Measurements from ENCODE around the gene SP8.

The SP8 gene

DNA sequence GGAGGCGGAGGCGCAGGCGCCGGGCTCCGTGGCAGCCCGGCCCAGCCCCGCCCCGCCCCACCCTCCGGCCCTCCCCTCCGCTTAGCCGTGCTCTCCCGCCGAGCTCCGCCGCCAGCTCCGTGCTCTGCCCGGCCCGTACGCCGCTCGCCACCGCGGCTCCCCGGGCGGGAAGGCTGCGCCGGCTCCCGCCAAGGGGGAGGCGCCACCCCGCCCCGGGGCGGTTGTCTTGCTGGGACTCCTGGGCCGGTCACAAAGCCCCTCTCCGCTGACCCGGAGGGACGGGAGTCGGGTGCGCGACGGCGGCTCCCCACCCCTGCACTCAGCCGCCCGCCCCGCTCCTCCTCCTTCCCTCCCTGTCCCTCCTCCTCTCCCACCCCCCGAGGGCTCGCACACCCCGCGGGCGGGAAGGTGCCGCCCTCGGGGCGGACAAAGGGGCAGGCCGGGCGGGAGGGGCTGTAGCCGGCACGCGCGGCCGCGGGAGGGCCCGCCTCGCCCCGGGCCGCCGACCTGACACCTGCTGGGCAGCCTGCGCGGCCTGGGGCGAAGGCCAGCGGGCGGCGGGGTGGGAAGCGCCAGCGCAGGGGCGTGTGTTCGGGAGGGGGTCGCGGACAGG is 11.5 kb upstream of the SP8 start:
- TF ChIP-seq GATA2 (IDR thresholded peaks at IDR 0.05; ENCODE audit: low read depth, low read length), result no peak
- no peak for TF ChIP-seq GATA3 (IDR thresholded peaks at IDR 0.05; ENCODE audit: low read depth, low read length)

DNA sequence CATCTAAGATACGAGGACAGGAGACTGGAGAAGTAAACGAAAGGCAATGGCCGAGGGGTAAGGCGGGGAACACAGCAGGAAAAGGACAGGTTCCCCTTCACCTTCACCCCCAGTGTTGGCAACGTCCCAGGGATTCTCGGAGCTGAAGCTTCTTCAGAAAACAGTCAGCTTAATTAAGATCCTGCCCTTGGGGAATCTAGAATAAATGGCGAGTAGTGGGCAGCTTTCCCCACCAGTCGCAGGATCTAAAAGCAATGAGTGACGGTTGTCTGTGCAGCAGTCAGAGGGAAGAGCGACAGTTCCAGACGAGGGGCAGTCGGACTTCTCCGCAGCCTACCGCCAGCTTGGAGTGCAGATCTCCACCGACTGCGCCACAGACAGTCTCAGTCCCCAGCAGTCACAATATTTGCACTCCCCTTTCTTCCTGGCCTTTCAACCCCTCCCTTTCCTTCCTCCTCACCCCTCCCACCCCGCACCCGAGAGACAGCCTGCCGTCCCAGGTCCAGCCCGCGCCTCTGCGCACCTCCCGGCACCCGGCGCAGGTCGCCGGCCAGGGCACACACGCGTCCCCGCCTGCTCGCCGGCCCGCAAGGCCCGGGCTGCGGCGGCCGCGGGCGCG is 10.9 kb upstream of the SP8 start:
- no peak for TF ChIP-seq GATA3 (IDR thresholded peaks at IDR 0.05; ENCODE audit: low read depth, low read length)
- no peak for TF ChIP-seq GATA2 (IDR thresholded peaks at IDR 0.05; ENCODE audit: low read depth, low read length)

DNA sequence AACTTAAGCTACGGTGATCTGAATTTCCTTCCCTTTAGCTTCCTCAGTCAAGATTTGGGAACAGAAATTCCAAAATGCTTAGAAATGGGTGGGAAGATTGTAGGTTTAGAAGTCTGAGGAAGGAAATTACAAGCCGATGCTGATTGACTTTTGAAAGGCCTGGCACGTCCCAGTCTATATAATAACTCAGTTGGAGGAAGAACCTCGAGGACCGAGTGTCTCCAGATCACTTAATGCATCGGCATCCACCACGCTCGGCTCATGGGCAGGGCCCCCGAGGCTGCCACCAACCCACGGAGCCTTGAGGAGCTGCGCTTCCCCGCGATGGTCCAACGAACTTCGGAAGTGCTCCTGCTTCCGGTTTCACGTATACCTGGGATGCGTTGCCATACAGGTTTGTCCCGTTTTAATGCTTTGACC is 10.4 kb upstream of the SP8 start:
- TF ChIP-seq GATA3 (IDR thresholded peaks at IDR 0.05; ENCODE audit: low read depth, low read length) (no peak), GATA2 (IDR thresholded peaks at IDR 0.05; ENCODE audit: low read depth, low read length) (no peak)

DNA sequence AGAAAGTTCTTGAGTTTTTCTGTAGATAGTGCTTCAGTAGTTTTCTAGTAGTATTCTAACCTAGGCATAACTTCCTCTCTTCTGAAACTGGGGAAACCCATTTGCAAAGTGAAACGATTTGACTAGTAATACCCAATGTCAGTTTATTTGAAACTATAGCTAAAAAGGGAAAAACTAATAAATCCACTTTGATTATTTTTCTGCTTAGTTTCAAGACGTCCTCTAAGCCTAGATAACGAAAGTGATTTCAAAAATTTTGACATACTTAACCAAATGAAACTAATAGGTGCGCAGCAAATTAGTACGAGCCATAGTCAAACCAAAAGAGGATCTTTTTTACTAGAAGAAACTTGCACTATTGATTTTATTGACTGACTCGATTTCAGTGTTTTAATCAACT is 9.8 kb upstream of the SP8 start:
- no peak for TF ChIP-seq GATA3 (IDR thresholded peaks at IDR 0.05; ENCODE audit: low read depth, low read length)
- TF ChIP-seq GATA2 (IDR thresholded peaks at IDR 0.05; ENCODE audit: low read depth, low read length), result no peak

DNA sequence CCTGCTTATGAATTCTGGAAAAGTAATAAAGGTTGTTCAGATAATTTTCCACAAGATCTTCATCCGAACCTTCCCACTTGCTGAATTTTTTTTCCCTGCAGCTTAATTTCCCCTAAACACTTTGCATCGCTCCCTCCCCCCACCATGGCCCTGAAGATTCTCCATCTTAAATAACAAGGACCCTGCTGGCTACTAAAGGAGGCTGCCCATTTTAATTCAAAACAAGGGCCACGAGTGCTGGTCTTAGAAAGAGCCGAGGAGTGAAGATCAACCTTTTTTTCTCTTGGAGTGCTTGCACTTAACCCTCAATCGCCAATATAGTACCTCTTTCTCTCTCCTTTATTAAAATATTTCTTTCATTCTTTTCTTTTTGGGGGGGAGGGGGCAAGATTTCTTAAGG is 9.2 kb upstream of the SP8 start:
- TF ChIP-seq GATA3 (IDR thresholded peaks at IDR 0.05; ENCODE audit: low read depth, low read length), result no peak
- no peak for TF ChIP-seq GATA2 (IDR thresholded peaks at IDR 0.05; ENCODE audit: low read depth, low read length)

DNA sequence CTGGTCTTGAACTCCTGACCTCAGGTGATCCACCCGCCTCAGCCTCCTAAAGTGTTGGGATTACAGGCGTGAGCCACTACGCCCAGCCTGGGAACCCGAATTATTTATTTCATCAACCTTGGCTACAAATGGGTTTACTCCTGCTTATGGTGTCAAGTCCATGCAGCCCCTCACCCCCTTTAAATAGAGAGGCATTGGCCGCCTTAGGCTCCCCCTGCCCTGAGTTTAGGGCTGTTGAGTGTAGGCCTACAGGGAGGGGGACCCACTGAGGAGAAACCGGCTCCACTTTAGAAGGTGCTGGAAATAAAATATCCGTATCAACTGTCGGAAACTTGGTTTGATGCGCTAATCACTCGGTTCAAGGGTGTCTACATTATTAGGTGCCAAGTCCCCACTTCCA is 8.7 kb upstream of the SP8 start:
- TF ChIP-seq GATA3 (IDR thresholded peaks at IDR 0.05; ENCODE audit: low read depth, low read length), result no peak
- no peak for TF ChIP-seq GATA2 (IDR thresholded peaks at IDR 0.05; ENCODE audit: low read depth, low read length)

DNA sequence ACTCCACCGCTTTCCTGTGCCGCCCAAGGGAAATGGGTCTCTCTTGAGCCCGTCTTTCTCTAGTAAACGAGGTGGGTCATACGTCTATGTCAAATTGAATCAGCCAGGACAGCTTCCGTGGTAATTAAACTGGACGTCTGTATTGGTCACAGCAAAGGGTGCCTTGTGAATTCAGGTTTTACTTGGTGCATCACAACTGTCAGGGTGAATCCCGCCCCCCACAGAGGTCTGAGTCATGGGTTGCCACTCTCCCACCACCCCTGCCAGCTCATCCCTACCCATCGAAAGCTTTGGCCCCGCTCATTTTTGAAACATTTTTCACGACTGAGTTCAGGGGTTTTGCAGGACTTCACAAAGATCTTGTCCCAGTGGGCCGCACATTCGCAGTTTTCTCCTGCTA is 8.0 kb upstream of the SP8 start:
- TF ChIP-seq GATA2 (IDR thresholded peaks at IDR 0.05; ENCODE audit: low read depth, low read length), result no peak
- TF ChIP-seq GATA3 (IDR thresholded peaks at IDR 0.05; ENCODE audit: low read depth, low read length), result no peak

DNA sequence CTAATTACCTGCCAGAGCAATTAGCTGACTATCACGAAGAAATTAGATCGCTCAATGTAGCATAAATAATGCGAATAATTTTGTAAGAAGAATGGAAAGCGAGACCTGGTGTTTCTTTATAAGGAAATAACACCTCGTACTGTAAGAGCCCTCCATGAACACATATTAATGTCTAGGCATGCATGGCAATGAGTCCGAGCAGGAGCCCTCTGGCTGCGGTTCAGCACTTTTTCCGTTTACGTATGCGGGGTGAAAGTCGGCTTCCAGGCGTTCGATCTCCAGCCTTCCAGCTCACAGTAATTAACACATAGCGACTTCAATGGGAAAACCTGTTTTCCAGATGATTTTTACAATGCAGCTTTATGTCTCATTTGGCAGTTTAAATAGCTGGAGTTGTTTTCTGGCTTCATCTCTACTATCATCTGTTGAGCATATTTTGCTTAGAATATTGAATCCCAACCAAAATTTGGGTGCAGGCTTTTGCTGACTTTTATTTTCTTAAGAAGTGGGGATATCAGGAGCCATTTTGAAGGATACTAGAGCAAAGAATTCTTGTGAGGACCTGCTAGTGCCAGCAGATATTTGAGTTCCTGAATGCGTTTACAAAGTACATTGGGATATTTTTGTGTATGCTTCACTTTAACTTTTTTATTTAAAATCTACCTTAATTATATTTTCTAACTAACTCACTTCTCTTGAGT is 7.2 kb upstream of the SP8 start:
- TF ChIP-seq GATA2 (IDR thresholded peaks at IDR 0.05; ENCODE audit: low read depth, low read length) (no peak), GATA3 (IDR thresholded peaks at IDR 0.05; ENCODE audit: low read depth, low read length) (no peak)

DNA sequence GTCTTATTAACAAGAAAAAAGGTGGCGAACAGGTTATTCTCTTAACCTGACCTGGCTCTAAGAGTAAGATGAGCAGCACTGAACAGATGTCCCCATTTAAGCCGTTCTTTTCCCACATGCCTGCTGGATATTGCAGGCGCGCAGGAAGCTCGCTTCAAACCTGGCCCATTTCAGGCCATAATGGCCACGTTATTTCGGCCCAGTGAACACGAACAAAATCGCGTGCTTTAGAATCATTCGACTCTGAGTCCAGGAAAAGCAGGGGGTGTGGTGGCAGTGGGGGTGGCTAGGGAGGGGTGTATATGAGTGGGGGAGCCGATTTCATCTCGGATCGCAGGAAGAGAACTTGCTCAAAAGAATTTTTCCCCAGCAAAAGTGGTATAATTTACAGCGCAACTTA is 6.6 kb upstream of the SP8 start:
- no peak for TF ChIP-seq GATA2 (IDR thresholded peaks at IDR 0.05; ENCODE audit: low read depth, low read length)
- TF ChIP-seq GATA3 (IDR thresholded peaks at IDR 0.05; ENCODE audit: low read depth, low read length), result no peak

DNA sequence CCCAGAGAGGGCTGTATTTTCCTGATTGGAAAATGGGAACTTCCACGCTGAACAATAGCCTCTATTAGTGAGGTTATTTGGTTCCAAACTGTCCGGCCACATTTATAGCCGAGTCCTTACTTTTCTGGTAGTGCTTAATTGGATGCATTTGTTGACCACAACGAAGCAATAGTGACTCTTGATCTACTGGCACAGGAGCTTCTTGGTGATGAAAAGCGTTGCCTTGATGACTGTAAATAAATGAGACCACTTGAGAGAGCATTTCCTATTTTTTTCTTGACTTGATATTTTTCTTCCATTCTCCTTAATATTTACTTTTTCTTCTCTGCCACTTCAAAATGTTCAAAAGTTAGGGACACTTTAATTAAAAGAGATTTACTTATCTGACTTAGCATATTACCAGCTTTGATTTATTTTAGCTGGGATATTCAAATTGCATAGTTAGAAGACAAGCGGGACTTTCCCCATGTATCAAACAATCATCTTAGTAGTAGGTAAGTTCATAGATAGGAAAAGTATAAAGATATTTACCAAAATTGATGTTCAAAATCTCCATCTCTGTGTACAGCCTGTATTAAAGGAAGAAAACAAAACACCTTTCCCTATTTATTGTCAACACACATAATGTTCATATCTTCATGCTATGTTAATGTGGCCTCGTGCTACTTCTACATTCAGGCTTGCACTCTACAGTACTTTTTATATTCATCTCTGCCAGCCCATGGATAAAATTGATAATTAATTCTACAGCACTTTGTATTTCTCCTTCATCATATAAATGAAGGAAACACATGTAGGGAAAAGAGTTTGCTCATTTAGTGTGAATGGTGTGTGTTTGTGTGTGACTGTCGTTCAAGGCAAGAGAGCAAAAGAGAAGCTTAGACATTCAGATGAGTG is 5.1 kb upstream of the SP8 start:
- TF ChIP-seq GATA2 (IDR thresholded peaks at IDR 0.05; ENCODE audit: low read depth, low read length) (no peak), GATA3 (IDR thresholded peaks at IDR 0.05; ENCODE audit: low read depth, low read length) (no peak)

DNA sequence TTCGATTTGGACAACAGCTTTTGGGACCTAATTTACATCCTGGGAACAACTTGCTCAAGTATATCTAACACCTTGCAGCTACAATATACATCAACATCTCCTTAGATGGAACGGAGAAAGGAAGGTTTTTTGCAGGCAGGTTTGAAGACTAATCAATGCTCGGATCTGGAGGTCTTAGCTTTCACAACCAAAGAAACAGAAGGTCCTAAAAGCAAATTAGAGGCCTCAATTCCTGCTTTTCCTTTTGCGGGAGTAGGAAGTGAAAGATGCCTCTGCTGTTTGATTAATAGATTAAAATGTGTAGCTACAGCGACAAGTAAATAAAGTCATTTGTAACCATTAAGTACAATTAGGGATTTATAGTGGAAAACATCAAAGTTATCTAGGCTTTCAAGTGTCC is 3.7 kb upstream of the SP8 start:
- TF ChIP-seq GATA2 (IDR thresholded peaks at IDR 0.05; ENCODE audit: low read depth, low read length) (no peak), GATA3 (IDR thresholded peaks at IDR 0.05; ENCODE audit: low read depth, low read length) (no peak)

DNA sequence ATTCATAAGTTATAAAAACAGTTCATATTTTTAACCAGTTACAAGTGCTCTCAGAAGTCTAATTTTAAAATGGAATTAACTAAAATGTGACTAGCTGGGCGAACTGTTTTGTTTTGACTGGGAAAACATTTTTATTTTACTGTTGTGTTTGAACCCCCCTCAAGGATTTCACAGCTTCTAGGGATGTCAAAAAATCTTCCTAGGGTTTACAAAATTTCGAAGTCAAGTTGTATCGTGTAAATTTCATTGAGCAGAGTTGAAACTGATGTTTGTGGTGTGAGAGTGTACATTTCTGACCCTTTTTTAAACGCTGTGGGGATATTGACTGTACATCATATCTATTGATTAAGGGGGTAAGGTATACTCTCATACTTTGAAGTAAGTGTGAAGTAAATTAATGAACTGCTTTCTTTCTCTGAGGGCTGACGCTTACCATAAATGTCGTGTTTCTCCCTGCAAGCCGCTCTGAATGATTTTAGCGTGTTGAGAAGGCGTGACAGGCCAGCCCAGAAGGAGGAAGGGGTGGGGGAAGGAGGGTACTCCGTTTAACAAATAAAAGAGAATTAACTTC is 1.8 kb upstream of the SP8 start:
- TF ChIP-seq GATA2 (IDR thresholded peaks at IDR 0.05; ENCODE audit: low read depth, low read length) (no peak), GATA3 (IDR thresholded peaks at IDR 0.05; ENCODE audit: low read depth, low read length) (no peak)

DNA sequence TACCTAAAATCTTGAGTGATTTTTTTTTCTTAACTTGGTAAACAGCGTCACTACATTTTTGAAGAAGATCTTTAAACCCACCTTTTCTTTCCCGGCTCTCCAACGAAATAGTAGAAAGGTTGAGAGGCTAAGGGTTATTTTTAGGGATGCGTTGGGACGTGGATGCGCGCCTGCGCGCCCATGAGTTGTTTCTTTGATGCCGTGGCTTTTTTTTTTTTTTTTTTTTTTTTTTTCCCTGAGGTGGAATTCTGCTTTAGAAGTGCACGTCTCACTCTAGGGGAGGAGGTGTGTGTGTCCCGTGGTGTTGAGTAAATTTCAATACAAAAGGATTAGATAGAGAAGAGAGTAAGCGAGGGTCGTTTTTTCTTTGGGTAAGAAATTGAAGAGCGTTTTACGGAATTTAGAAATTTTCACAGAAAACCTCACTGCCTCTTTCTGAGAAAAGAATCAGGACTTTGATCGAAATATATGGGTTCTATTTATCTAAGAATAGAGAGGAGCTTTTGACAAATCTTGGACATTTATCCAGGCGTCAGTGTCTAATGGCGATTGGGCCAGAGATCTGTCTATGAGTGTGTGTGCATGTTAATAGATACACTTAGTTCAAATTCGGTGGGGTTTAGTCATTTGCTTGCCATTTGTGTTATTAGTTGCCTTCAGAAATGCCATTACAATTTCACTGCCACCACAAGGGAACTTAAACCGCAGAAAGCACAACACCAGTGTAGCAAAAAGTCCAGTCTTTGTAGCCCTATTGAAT is 1.2 kb upstream of the SP8 start:
- TF ChIP-seq GATA2 (IDR thresholded peaks at IDR 0.05; ENCODE audit: low read depth, low read length) (no peak), GATA3 (IDR thresholded peaks at IDR 0.05; ENCODE audit: low read depth, low read length) (no peak)

Measured in SH-SY5Y (cell line).